Fibroblast of lung (primary cell): ENCODE data around the gene HACL1.

ENCODE experiments used
- EZH2 ChIP-seq: IDR thresholded peaks from 2 replicates; pipeline ENCODE4 v1.5.1; 2012; ENCODE audit warnings: low read length, control low read depth, mild to moderate bottlenecking; ENCODE audit errors: missing control alignments
- TF ChIP-seq, protein P1 (sequence below), 2 donors: IDR thresholded peaks in 1 of 2; conservative IDR thresholded peaks in 1 of 2; 1 replicate in 1 of 2; 2 replicates in 1 of 2; pipeline ENCODE4 v1.5.1; 2011 to 2012; ENCODE audit warnings: low read length in 2 of 2, control low read depth in 1 of 2, inconsistent platforms in 1 of 2, low read depth in 1 of 2, mild to moderate bottlenecking in 1 of 2

DNA sequence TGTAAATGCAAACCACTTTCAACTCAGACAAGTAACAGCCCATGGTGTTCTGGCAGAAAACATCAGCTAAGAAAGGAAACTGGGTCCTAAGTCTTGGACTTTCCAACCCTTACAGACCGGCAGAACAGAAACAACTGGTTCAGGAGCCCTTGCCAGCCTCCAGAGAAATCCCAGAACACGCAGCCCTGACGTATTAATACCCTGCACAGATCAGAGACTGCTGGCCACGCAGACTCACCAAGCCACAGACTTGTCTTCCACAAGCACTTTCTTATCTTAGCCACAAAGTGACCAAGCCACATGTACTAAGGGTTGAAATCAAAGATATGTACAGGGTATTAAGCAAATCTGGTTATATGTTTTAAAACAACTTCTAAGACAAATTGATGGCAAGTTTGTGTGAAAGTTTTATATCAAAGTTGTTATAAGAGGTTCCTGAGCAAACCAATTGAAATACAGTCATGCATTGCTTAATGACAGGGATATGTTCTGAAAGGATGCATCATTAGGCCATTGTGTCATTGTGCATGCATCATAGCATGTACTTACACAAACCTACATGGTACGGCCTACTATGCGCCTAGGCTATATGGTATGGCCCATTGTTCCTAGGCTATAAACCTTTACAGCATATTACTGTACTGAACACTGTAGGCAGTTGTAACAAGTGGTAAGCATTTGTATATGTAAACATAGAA, 37.0 kb upstream of the HACL1 start:
- TF ChIP-seq, protein P1, sequence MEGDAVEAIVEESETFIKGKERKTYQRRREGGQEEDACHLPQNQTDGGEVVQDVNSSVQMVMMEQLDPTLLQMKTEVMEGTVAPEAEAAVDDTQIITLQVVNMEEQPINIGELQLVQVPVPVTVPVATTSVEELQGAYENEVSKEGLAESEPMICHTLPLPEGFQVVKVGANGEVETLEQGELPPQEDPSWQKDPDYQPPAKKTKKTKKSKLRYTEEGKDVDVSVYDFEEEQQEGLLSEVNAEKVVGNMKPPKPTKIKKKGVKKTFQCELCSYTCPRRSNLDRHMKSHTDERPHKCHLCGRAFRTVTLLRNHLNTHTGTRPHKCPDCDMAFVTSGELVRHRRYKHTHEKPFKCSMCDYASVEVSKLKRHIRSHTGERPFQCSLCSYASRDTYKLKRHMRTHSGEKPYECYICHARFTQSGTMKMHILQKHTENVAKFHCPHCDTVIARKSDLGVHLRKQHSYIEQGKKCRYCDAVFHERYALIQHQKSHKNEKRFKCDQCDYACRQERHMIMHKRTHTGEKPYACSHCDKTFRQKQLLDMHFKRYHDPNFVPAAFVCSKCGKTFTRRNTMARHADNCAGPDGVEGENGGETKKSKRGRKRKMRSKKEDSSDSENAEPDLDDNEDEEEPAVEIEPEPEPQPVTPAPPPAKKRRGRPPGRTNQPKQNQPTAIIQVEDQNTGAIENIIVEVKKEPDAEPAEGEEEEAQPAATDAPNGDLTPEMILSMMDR (conservative IDR thresholded peaks at IDR 0.05 in 1 of 2, IDR thresholded peaks at IDR 0.05 in 1 of 2; ENCODE audit: low read depth in 1 of 2, low read length in 2 of 2) = no peak
- no peak for TF ChIP-seq EZH2
